ENCODE data around the gene PALS2.
A peak's percentile ranks its signal among the peaks of the same experiment; 100 is the strongest.

The PALS2 gene, protein sequence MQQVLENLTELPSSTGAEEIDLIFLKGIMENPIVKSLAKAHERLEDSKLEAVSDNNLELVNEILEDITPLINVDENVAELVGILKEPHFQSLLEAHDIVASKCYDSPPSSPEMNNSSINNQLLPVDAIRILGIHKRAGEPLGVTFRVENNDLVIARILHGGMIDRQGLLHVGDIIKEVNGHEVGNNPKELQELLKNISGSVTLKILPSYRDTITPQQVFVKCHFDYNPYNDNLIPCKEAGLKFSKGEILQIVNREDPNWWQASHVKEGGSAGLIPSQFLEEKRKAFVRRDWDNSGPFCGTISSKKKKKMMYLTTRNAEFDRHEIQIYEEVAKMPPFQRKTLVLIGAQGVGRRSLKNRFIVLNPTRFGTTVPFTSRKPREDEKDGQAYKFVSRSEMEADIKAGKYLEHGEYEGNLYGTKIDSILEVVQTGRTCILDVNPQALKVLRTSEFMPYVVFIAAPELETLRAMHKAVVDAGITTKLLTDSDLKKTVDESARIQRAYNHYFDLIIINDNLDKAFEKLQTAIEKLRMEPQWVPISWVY

DNA sequence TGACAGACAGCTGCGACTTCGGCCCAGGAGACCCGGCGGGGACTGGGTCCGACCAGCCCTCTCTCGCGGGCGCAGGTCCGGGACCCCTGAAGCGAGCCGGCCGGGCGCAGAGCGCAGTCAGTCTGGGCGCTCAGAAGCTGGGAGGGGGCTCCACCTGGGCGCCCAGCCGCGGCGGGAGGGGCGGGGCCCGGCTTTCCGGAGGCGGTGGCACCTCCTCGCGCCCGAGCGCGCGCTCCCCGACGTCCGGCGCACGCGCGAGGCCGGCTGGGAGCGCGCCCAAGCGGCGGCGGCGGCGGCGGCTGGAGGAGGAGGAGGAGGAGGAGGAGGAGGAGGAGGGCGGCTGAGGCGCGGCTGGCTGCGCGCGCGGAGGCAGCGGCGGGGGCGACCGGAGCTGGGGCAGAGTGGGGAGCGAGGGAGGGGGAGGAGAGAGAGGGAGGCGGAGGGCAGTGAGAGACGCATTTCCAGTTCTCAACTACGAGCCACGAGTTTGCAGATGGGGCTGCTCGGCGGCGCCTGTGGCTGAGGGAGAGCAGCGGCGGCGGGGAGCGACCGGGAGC, at the start of gene PALS2:
PALS2 (plus strand) TSS at position 456 of the 557 bp plus-strand sequence. CDS start 50,216 bp downstream, outside the sequence.
- DNase-seq = peak; percentile 87

DNA sequence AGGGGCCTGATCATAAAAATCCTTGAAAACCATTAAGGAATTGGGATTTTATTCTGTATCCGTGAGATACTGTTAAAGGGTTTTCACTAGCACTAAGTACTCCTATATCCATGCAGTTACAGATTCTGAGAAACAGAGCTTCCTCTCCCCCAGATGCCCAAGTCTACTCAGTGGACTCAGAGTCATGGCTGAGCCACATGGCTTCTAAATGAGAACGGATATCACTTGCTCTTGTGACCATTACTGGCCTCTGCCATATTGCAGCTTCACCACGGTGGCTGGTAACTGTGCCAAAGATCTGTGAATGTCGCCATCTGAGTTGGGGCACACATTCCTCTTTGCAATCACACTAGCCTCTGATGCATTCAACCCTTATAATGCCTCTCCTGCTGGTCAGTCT, 42.0 kb upstream of the PALS2 start:
- DNase-seq = no peak

DNA sequence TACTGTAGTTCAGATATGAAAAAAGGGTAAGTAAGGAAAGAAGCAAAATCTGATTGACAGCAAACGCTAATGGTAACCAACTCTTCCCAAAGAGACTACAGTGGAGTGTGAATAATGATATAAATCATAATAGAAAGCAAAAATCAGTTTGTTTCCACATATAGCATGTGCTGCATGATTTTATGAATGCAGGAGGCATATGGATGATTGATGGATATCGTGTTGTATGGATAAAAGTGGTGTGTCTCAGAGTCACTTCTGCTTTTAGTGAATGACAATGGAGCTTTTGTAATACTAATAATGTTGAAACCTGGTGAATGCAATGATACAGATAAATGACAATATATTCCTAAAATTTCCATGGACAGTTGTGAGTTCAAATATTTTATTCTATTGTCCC, 36.6 kb upstream of the PALS2 start:
- no peak for DNase-seq

DNA sequence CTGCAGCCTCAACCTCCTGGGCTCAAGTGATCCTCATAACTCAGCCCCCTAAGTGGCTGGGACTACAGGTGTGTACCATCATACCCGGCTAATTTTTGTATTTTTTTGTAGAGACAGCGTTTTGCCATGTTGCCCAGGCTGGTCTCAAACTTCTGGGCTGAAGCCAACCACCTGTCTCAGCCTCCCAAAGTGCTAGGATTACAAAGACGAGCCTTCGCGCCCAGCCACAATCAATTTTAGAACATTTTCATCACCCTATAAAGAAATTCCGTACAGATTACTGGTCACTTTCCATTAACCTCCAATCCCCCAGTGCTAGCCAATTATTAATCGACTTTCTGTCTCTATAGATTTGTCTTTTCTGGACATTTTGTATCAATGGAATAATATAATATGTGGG, 32.3 kb upstream of the PALS2 start:
- no peak for DNase-seq

DNA sequence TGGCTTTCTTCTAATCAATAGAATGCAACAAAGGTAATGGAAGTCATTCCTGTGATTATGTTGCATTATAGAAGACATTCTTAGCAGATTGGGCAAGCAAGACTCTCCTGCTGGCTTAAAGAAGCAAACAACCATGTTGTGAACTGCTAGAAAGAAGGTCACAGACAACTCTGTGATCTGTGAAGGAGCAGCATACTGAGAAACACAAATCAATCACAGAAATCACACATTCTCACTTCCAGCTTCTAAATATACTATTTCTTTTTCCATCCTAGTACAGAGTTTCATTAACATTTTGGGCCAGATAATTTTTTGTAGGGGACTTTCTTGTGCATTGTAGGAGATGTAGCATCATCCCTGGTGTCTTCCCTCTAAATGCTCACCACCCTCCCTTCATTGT, 28.0 kb upstream of the PALS2 start:
- DNase-seq = no peak

DNA sequence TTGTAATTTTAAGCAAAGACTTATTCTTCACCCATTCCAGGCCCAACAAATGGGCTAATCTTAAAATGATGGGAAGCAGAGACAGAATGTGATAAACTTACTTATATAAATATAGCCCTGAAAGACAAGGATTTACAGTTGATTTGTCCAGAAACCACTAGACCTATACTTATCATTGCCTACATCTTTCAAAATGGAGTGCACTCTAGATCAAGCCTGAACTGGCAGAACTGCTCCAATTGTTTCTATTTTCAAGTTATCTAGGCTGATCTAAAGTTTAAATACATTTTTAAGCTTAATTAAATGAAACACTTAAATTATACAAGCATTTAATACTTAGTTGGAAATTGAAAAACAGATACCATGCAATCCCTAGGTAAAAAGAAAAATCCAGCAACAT, 24.9 kb upstream of the PALS2 start:
- DNase-seq = no peak

DNA sequence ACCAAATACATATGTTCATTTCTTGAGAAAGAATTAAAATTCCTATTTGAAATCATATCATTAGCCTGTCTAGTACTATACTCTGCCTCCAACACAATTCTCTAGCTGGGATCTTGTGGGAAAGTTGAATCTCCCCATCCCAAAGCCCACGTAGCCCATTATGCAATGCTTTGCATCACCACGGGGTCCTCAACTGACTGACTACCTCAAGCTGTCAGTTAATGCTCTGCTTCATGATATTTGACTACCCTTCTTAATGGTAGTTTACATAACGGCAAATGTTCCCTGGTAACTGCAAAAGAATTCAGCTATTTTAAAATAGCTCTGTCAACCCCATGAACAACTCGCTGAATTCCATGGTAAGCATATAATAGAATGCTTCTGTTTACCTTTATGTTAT, 23.3 kb upstream of the PALS2 start:
- DNase-seq = no peak

DNA sequence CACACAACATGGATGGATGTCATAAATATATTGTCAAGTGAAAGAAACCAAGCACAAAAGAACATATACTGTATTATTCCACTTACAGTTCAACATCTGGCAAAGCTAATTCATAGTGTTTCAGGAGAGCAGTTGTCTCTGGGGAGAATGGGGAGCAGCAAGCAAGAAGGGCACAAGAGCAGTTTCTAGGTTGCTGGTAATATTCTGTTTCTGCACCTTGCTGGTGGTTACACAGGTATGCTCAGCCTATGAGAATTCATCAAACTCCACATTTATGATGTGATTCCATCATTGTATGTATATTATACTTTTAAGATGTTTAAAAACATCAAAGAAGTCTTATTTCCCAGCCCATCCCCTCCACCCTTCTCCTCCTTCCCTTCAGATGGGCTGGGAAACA, 18.1 kb upstream of the PALS2 start:
- DNase-seq = no peak

DNA sequence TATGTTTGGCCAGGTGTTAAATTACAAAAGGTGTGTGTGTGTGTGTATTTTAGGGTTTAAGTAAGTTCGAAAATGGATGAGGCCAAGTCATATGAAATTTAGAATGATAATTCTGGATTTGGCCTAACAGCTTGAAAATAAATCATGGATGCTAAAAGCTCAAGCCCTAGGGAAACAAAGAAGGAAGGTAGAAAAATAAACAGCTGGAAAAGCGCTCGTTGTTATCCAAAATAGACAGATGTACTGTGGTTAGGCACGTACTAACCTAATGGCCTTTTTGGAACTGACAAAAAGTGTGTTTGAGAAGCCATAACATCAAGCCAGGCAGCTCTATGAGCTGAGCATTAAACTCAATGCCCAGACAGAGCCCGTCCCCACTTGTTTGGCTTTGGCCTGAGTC, 17.5 kb upstream of the PALS2 start:
- DNase-seq = no peak

DNA sequence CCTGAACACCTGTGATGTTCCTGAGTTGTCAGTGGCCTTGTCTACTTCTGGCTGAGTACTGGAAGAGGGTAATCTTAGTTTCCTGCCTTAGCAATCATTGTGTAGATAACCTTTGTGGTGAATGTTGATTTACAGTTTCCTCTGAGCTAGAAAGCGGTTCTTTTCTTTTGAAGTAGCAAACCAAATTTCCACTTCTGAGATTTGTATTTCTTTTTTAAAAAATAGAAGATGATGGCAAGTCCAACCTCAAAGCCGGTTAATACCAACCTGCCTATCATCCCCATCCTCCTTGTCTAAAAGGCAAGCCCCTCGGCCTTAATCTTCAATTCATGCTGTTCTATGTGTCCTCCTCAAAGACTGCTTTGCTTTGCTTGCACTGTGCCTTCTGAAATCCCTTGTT, 12.5 kb upstream of the PALS2 start:
- DNase-seq = no peak

DNA sequence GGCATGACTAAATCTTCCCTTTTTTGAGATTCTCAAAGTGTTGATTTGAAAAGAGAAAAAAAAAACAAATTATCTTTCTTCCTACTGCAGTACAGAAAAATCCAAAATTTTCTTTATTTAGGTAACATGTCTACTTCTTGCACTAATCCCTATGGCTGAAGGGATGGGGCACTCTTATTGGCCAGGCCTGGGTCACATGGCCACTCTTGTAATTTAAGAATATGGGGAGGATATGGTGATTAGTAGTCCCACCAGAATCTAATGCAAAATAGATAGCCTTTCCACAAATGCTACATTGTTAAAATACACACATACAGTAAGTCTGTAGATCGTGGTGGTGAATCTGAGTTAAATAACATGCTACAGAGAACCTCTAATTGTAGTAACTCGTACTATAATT, 7.0 kb upstream of the PALS2 start:
- DNase-seq = no peak

DNA sequence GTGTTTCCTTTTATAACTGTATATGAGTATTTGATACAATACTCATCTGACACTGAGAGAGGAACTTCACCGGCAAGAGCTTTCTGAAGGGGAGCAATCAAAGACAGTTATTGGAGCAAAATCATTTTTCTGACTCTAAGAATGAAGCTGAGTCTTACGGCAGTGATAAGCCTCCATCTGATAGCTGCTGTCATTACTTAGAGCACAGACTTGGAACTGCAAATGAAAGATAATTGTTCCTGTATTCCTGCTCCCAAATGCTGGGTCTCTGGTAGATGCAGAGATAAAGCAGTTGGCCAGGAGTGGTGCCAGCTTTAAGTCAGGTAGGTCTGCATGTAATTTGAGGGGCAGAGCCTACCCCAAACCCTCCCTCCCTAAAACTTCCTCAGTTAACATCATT, 2.3 kb upstream of the PALS2 start:
- DNase-seq = no peak

DNA sequence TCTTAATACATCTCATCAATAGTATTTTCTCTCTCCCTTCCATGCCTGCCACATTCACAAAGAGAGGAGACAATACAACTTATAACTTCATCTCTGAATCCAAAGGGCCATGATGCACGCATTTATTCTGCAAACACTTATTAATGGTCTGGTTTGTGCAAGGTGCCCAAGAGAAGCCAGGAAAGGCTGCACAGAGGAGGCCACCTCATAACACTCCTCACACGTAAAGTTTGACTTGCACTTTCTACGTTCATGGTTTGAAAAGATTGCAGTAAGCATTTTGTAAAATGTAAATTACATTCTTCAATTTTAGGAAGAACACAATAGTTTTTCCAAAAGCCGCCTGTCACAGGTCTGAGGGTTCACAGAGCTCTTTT, 1.2 kb upstream of the PALS2 start:
- DNase-seq = peak; percentile 63

DNA sequence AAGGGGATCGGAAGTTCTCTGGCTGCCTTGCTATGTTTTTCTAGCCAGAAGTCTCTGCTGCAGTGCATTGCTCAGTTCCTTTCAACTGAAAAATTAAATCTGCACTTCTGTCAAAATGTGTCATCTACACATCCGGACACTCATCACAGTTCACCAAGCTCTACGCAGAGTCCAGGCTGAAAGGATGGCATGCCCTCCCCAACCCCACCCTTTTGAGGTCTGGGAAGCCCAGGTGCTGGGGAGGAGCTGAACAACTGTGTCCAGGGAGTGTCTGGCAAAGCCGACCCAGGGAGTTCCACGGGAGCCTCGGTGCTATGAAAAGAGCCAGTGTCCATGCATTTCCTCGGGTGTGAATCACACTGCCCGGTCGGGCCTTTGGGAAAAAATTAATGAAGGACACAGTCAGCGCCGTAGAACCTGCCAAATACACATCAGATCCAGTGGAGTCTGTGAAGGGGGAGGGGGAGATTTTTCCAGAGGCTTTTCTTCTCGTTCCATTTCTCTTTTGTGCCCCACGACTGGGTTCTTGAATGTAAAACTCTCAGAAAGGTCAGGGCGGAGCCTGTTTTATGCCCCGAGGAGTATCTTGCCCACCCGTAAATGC, 757 bp upstream of the PALS2 start:
- peak; percentile 76 for DNase-seq

DNA sequence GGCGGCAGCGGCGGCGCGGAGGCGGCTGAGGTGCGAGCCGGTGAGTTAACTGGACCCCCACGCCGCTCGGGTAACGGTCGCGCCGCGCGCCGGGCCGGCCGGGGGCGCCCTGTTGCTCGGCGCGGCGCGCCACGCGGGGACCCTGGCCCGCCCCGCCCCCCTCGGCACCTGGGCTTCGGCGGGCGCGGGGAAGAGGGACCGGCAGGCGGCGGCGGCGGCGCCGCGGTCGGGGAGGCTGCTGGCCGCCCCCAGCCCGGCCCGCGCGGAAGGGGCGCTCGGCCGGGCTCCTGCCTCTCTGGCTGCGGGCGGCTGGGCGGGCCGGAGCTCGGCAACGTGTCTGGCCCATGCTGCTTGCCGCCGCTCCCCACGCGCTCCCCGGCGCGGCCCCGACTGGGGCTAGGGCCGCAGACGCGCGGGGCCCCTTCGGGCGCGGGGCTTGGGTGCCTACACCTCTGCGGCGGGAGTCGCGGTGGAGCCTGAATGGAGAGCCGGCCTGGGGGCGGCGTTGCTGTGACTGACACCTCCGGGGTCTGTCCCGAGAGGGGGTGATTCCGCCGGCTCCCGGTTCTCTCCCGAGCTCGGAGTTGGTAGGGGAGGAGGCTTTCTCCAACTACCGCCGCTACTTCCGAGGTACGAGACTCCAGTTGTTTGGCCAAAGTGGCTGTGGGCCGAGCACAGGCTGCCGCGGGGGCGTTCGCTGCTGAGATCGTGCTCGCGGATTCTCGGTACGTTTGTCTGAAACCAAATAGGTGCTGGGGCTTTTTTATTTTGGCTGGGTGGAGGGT, 494 bp downstream of the PALS2 start:
- DNase-seq = peak; percentile 48

DNA sequence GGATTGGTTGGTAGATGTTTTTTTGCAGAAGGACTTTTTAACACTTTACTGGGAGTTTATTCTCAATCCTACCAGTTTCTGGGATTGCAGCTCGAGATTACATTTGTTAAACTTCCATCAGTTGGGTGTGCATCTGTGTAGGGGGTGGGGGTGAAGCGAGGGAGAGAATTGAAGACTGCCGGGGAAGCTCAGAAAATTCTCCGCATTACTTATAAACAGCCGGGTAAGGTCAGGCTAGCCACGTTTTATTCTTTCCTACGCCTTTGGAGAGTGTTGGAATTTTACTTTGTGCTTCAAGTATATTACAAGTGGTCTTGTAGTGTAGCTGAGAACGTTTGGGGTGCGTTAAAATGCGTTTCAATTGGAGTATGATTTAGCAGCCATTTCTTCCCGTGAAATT, 1.1 kb downstream of the PALS2 start:
- DNase-seq = no peak

DNA sequence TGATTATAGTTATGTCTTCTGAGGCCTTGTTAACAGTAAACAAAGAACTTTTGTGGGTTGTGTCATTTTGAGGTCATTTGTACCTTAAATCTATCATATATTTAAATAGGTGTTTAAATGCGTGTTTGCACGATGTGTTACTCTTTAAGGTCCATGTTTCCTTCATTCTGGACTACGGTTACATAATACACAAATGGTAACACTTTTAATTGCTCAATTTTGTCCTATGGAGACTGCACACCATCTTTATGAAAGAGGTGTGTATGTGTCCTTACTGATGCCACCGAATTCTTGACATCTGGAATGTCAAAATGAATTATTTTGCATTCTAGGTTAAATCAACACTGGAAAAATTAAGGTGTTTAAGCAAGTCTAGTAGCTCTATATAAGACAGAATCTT, 1.7 kb downstream of the PALS2 start:
- DNase-seq = no peak

DNA sequence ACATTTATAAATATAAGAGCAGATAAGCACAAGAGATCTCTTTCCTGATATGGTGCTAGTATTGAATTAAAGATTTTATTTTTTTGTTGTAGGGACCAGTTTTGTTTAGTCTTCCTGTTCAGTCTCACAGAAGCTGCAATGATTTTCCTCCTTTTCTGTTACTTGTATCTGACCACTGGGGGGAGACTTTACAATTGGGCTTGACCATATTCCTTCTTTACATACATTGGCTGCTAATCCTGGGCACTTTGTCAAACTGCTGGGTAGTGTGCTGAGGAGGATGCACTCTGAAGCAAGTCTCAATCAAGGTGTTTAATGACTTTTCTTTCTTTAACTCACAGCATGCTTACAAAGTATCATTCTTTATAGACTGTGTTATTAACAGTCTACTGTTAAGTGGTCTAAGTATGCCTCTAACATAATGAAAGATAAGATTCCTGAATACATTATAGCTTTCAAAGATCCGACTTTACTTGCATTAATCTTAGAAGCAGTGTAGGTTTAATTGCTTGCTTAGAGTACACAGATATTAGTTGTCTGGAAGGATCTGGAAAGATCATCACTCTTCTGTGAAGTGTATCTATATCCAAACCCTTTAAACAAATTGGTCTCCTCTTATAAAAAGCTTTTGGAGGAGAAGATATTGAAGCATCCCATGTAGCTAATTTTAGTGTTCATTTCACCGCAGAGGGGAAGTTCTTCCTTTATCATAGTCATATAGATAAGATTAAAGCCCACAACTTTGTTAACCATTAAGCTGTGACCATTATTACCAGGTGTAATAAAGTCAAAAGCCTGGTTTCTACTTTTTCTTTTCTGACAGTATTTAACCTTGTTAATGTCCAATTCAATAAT, 3.1 kb downstream of the PALS2 start:
- DNase-seq = peak; percentile 63

DNA sequence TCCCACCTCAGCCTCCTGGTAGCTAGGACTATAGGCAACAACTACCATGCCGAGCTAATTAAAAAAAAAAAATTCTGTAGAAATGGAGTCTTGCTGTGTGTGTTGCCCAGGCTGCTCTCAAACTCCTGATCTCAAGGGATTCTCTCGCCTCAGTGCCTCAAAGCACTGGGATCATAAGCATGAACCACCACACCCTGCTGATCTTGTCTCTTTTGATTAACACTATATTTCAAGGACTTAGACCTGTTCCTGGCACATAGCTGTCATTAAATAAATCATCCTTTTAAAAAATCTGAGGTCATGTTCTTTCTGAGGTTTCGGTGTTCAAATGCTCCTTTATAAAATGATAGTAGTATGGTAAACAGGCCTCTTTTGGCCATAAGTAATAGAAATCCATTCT, 4.8 kb downstream of the PALS2 start:
- no peak for DNase-seq

DNA sequence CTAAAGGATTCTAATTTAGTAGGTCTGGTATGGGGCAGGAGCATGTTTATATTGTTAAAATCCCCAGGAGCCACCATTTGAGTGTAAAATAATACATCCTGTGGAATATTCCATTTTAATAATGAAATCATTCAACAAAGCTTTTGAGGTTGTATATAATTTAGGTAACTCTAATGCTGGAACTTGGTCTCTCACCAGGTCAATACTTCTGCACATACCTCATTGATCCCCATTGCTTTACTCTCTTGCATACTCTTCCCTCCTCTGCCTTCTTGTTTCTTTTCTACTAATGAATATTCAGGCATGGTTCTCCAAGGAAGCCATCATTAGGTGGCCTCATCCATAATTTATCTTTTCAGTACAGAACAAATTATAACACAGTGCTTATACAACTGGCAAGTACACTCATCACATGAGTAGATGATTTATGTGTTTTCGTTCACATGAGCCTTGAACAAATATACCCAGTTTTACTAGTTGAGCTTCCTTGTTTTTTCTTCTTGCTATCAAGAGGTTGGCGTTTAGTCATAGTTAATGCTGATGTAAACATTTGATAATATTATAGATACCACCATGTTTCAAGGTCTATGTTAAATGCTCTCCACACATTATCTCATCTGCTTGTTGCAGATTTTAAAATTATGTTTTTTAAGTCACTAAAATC, 7.2 kb downstream of the PALS2 start:
- no peak for DNase-seq

DNA sequence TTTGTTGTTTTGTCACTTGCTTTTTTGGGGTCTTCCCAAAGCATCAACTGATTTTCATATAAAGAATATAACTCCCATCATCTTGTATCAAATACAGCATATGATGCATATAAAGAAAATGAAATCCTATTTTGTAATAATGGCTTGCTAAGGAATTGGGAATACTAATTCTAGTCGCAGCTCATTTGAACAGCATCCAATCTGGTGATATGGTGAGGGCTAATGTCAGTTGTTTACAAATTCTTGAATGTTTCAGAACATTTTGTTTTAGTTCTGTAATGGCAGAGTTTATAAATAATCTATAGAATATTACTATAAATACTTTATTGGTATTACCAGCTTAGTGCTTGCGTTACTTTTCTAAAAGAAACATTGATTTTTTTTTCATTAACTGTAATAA, 8.9 kb downstream of the PALS2 start:
- no peak for DNase-seq

DNA sequence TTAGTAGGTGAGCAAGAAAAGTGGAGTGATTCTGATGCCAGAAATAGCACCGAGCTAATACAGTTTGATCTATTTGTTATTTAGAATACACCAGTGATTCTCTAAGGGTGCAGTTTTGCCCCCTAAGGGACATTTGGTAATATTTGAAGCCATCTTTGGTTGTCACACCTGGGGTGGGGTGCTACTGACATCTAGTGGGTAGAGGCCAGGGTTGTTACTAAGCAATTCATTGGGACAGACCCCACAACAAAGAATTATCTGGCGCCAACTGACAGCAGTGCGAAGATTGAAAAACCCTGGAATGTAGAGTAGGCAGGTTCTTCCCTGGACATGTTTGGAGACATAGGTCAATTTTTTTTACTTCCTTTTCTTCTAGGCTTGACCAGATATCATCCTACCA, 14.6 kb downstream of the PALS2 start:
- peak; percentile 37 for DNase-seq

Measured in activated CD4-positive, alpha-beta T cell treated with anti-CD3 and anti-CD28 coated beads, Interleukin-10, Interleukin-2, amounts not matched to agents 100 ng/mL and 50 ng/mL, durations not matched to agents 16 hours and 8 hours (primary cell).